ENCODE measurements around the gene NLRP5. TPM values are rescaled to one million over a fixed set of nuclear protein-coding genes. Genes with fewer than 3 reads are reported as not detected.

The NLRP5 gene
- total RNA-seq, 6 donors from 2014 or later, result not detected

GRCh38 chr19:56101095-56101494 lies 114.5 kb downstream of the NLRP5 start:
- Histone ChIP-seq H3K4me1 (peaks cover 9 to 28% (median 20%) of the 10 kb centered on the region in 4 donors), H3K4me3 (no peak overlapping the region), H3K9me3 (no peaks in the 10 kb centered on the region), H3K36me3 (peaks cover 5 to 59% (median 38%) of the 10 kb centered on the region in 4 donors), H3K27me3 (no peaks in the 10 kb centered on the region), H3K27ac (no peak overlapping the region)
- WGBS, 2 donors, result 85 to 92% methylated on average over 15 to 25 of the region's 25 CpGs
- no peak for ATAC-seq (ENCODE audit: low FRiP score in 2 of 2)
- peak in 1 of 2 donors; percentile 71 for DNase-seq
- TF ChIP-seq POLR2AphosphoS5 (IDR thresholded peaks at IDR 0.05) (no peak), EP300 (IDR thresholded peaks at IDR 0.05) (no peak), POLR2A (IDR thresholded peaks at IDR 0.05) (no peak)
- TF ChIP-seq, protein P1, sequence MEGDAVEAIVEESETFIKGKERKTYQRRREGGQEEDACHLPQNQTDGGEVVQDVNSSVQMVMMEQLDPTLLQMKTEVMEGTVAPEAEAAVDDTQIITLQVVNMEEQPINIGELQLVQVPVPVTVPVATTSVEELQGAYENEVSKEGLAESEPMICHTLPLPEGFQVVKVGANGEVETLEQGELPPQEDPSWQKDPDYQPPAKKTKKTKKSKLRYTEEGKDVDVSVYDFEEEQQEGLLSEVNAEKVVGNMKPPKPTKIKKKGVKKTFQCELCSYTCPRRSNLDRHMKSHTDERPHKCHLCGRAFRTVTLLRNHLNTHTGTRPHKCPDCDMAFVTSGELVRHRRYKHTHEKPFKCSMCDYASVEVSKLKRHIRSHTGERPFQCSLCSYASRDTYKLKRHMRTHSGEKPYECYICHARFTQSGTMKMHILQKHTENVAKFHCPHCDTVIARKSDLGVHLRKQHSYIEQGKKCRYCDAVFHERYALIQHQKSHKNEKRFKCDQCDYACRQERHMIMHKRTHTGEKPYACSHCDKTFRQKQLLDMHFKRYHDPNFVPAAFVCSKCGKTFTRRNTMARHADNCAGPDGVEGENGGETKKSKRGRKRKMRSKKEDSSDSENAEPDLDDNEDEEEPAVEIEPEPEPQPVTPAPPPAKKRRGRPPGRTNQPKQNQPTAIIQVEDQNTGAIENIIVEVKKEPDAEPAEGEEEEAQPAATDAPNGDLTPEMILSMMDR (IDR thresholded peaks at IDR 0.05), result no peak

GRCh38 chr19:56101746-56102535 lies 115.4 kb downstream of the NLRP5 start:
- H3K4me1 ChIP-seq, result peaks cover 17 to 37% (median 26%) of the 10 kb centered on the region in 4 donors
- H3K27ac ChIP-seq, result no peak overlapping the region
- WGBS, 2 donors, result 90% methylated on average over 32 to 34 of the region's 34 CpGs
- TF ChIP-seq, protein P1 (IDR thresholded peaks at IDR 0.05), result no peak
- no peak for TF ChIP-seq POLR2A (IDR thresholded peaks at IDR 0.05)
- no peak for TF ChIP-seq EP300 (IDR thresholded peaks at IDR 0.05)
- no peak for TF ChIP-seq POLR2AphosphoS5 (IDR thresholded peaks at IDR 0.05)
- no peaks in the 10 kb centered on the region for H3K27me3 ChIP-seq
- DNase-seq, result peak in 1 of 2 donors; percentile 79
- H3K36me3 ChIP-seq, result peaks cover 5 to 56% (median 38%) of the 10 kb centered on the region in 4 donors
- no peaks in the 10 kb centered on the region for H3K9me3 ChIP-seq
- ATAC-seq (ENCODE audit: low FRiP score in 2 of 2), result no peak
- H3K4me3 ChIP-seq, result no peak overlapping the region

DNA sequence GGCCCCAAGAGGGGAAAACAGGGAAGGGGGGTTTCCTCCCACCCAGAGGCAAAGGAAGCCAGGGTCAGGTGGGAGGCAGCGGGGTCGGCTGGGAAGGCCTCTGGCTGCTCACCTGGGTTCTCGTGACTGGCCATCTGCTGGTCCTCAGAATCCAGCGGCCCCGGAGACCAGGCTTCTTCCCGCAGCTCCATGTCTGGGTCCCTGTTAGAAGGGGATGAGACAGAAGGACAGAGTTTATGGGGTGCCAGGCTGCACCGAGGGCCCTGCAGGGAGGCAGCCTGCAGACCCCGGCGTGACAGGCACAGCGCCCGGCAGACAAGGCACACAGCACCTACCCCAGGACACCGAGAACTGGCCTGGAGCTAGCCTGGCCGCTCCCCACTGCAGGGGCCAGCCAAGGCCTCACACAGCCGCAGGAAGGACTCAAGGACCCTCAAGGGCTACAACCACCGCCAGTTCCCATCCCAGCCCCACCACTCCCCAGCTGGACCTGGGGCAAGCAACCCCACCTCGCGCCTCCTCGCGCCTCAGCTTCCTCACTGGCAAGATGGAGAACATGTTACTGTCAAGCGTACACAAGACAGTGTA lies 116.5 kb downstream of the NLRP5 start:
- 76 to 81% methylated on average over 12 to 20 of the region's 20 CpGs for WGBS, 2 donors
- Histone ChIP-seq H3K4me1 (peaks cover 29 to 49% (median 36%) of the 10 kb centered on the region in 4 donors), H3K4me3 (no peak overlapping the region), H3K27ac (no peak overlapping the region), H3K36me3 (peaks cover 5 to 50% (median 33%) of the 10 kb centered on the region in 4 donors), H3K9me3 (no peaks in the 10 kb centered on the region), H3K27me3 (no peaks in the 10 kb centered on the region)
- TF ChIP-seq EP300 (IDR thresholded peaks at IDR 0.05), result no peak
- TF ChIP-seq, protein P1 (IDR thresholded peaks at IDR 0.05), result no peak
- TF ChIP-seq POLR2AphosphoS5 (IDR thresholded peaks at IDR 0.05), result no peak
- no peak for TF ChIP-seq POLR2A (IDR thresholded peaks at IDR 0.05)
- DNase-seq, result peak in 1 of 2 donors; percentile 78
- ATAC-seq (ENCODE audit: low FRiP score in 2 of 2), result no peak

DNA sequence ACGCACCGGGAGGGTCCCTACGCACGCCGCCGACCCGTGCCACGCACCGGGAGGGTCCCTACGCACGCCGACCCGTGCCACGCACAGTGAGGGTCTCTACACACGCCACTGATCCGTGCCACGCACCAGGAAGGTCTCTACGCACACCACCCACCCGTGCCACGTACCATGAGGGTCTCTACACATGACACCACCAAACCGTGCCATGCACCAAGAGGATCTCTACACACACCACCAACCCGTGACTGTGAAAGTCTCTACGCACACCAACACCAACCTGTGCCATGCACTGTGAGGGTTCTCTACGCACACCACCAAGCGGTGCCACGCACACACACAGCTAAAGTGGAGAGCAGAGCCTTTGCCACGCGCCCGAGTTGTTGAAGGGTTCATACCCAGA lies 117.8 kb downstream of the NLRP5 start:
- Histone ChIP-seq H3K4me1 (peaks cover 42 to 62% (median 49%) of the 10 kb centered on the region in 4 donors), H3K4me3 (no peak overlapping the region), H3K36me3 (peaks cover 5 to 38% (median 27%) of the 10 kb centered on the region in 4 donors), H3K27me3 (no peaks in the 10 kb centered on the region), H3K27ac (peak overlapping the region in 1 of 4 donors; percentile 80), H3K9me3 (no peaks in the 10 kb centered on the region)
- ATAC-seq (ENCODE audit: low FRiP score in 2 of 2) (no peak), DNase-seq (peak in 1 of 2 donors; percentile 46)
- TF ChIP-seq EP300 (IDR thresholded peaks at IDR 0.05) (no peak), POLR2AphosphoS5 (IDR thresholded peaks at IDR 0.05) (no peak), POLR2A (IDR thresholded peaks at IDR 0.05) (no peak)
- TF ChIP-seq, protein P1 (IDR thresholded peaks at IDR 0.05), result no peak
- WGBS, 2 donors, result 92 to 93% methylated on average over 17 to 21 of the region's 29 CpGs
